SK-N-MC (cell line): Measurements from ENCODE around the gene CACNA2D4.

Experiments used
- DNase-seq: peaks from one replicate; pipeline ENCODE4 v3.0.0-alpha.2; 2011; ENCODE audit warnings: low read depth, low spot score
- H3K27ac ChIP-seq: fragments of 200-600 bp; sonication (generic); 2 replicates; pipeline ENCODE4 v1.5.1; 2016; ENCODE audit warnings: mixed run types
- H3K36me3 ChIP-seq: fragments of 200-600 bp; sonication (generic); 2 replicates; pipeline ENCODE4 v1.6.1; 2017; ENCODE audit warnings: antibody characterized with exemption, low read length, mixed read lengths; ENCODE audit not compliant: insufficient read depth
- H3K4me3 ChIP-seq: fragments of 200-600 bp; sonication (generic); 2 replicates; pipeline ENCODE4 v1.5.1; 2016
- H3K9ac ChIP-seq: fragments of 200-600 bp; sonication (generic); 2 replicates; pipeline ENCODE4 v1.8.0; 2017; ENCODE audit warnings: mixed run types, mixed read lengths; ENCODE audit not compliant: insufficient read length
- H3K9me3 ChIP-seq: fragments of 200-600 bp; sonication (generic); 2 replicates; pipeline ENCODE4 v1.6.1; 2017; ENCODE audit warnings: low read depth, mild to moderate bottlenecking, antibody characterized with exemption, low read length, moderate library complexity, mixed read lengths
- EZH2 ChIP-seq: fragments of 200-600 bp; sonication (generic); IDR thresholded peaks from one replicate; pipeline ENCODE4 v1.6.1; 2017; ENCODE audit warnings: antibody characterized with exemption
- FOXP2 ChIP-seq: optimal IDR thresholded peaks from 2 replicates; pipeline ENCODE3; 2011; ENCODE audit warnings: mild to moderate bottlenecking, moderate library complexity; ENCODE audit not compliant: insufficient read depth; ENCODE audit errors: extremely low read length, control extremely low read depth
- POLR2AphosphoS5 ChIP-seq: IDR thresholded peaks from 2 replicates; pipeline ENCODE4 v1.6.1; 2012; ENCODE audit warnings: mild to moderate bottlenecking, low read depth, low read length, borderline replicate concordance

CACNA2D4 gene

GRCh38 chr12:1794440-1795090, 123.9 kb downstream of the CACNA2D4 start:
- Histone ChIP-seq H3K27ac (no peak overlapping the region), H3K4me3 (no peak overlapping the region), H3K36me3 (no peaks in the 10 kb centered on the region), H3K9me3 (no peaks in the 10 kb centered on the region), H3K9ac (no peak overlapping the region)
- no peak for TF ChIP-seq FOXP2
- TF ChIP-seq POLR2AphosphoS5: no peak
- no peak for TF ChIP-seq EZH2
- DNase-seq: no peak

- no peak overlapping the region for H3K27ac ChIP-seq
These were observed 124.8 kb downstream of the CACNA2D4 start for GRCh38 chr12:1793426-1794210.

GRCh38 chr12:1792406-1792805, 126.0 kb downstream of the CACNA2D4 start:
- no peak for DNase-seq
- H3K9me3 ChIP-seq: no peaks in the 10 kb centered on the region
- no peak overlapping the region for H3K4me3 ChIP-seq
- H3K27ac ChIP-seq: no peak overlapping the region
- H3K36me3 ChIP-seq: peaks cover 5% of the 10 kb centered on the region; the same call in 1 of the 2 replicates
- TF ChIP-seq EZH2 (no peak), POLR2AphosphoS5 (no peak), FOXP2 (no peak)
- H3K9ac ChIP-seq: no peak overlapping the region

More at GRCh38 chr12:1793426-1794210, 124.8 kb downstream of the CACNA2D4 start:
- Histone ChIP-seq H3K9ac (no peak overlapping the region), H3K9me3 (no peaks in the 10 kb centered on the region), H3K4me3 (no peak overlapping the region), H3K36me3 (no peaks in the 10 kb centered on the region)
- DNase-seq: no peak
- TF ChIP-seq POLR2AphosphoS5: no peak
- no peak for TF ChIP-seq EZH2
- TF ChIP-seq FOXP2: no peak

- H3K4me3 ChIP-seq: no peak overlapping the region
- no peak for DNase-seq
- no peak overlapping the region for H3K9ac ChIP-seq
- TF ChIP-seq POLR2AphosphoS5 (no peak), FOXP2 (no peak), EZH2 (no peak)
- no peak overlapping the region for H3K27ac ChIP-seq
- H3K9me3 ChIP-seq: no peaks in the 10 kb centered on the region
- peaks cover 5% of the 10 kb centered on the region for H3K36me3 ChIP-seq
These were observed 127.2 kb downstream of the CACNA2D4 start for GRCh38 chr12:1791104-1791841.

- no peak for DNase-seq
- no peaks in the 10 kb centered on the region for H3K9me3 ChIP-seq
- H3K27ac ChIP-seq: no peak overlapping the region
- TF ChIP-seq FOXP2 (no peak), EZH2 (no peak), POLR2AphosphoS5 (no peak)
- H3K9ac ChIP-seq: no peak overlapping the region
- H3K36me3 ChIP-seq: peaks cover 13% of the 10 kb centered on the region
- no peak overlapping the region for H3K4me3 ChIP-seq
These were observed 128.0 kb downstream of the CACNA2D4 start for GRCh38 chr12:1790444-1790843.

GRCh38 chr12:1787714-1788113, 130.7 kb downstream of the CACNA2D4 start:
- H3K9me3 ChIP-seq: no peaks in the 10 kb centered on the region
- DNase-seq: no peak
- no peak overlapping the region for H3K9ac ChIP-seq
- H3K4me3 ChIP-seq: no peak overlapping the region
- H3K36me3 ChIP-seq: peaks cover 33% of the 10 kb centered on the region
- no peak overlapping the region for H3K27ac ChIP-seq
- no peak for TF ChIP-seq EZH2

GRCh38 chr12:1782215-1782614, 136.2 kb downstream of the CACNA2D4 start:
- no peak overlapping the region for H3K4me3 ChIP-seq
- no peak overlapping the region for H3K27ac ChIP-seq
- TF ChIP-seq FOXP2 (no peak), POLR2AphosphoS5 (no peak), EZH2 (no peak)
- no peak for DNase-seq
- no peaks in the 10 kb centered on the region for H3K9me3 ChIP-seq
- H3K9ac ChIP-seq: no peak overlapping the region
- peaks cover 54% of the 10 kb centered on the region for H3K36me3 ChIP-seq

GRCh38 chr12:1781772-1782171, 136.7 kb downstream of the CACNA2D4 start:
- H3K9me3 ChIP-seq: no peaks in the 10 kb centered on the region
- no peak overlapping the region for H3K27ac ChIP-seq
- no peak overlapping the region for H3K9ac ChIP-seq
- no peak for TF ChIP-seq POLR2AphosphoS5
- TF ChIP-seq FOXP2: no peak
- TF ChIP-seq EZH2: no peak
- DNase-seq: no peak
- H3K36me3 ChIP-seq: peaks cover 54% of the 10 kb centered on the region
- no peak overlapping the region for H3K4me3 ChIP-seq

- H3K36me3 ChIP-seq: peaks cover 39% of the 10 kb centered on the region
- H3K9me3 ChIP-seq: no peaks in the 10 kb centered on the region
- DNase-seq: no peak
These were observed 138.7 kb downstream of the CACNA2D4 start for GRCh38 chr12:1779783-1780182.

More at GRCh38 chr12:1779783-1780182, 138.7 kb downstream of the CACNA2D4 start:
- H3K4me3 ChIP-seq: no peak overlapping the region
- no peak overlapping the region for H3K9ac ChIP-seq
- H3K27ac ChIP-seq: no peak overlapping the region
- TF ChIP-seq FOXP2 (no peak), EZH2 (no peak), POLR2AphosphoS5 (no peak)
